ENCODE data around the gene MRPS23.

MRPS23 gene

DNA sequence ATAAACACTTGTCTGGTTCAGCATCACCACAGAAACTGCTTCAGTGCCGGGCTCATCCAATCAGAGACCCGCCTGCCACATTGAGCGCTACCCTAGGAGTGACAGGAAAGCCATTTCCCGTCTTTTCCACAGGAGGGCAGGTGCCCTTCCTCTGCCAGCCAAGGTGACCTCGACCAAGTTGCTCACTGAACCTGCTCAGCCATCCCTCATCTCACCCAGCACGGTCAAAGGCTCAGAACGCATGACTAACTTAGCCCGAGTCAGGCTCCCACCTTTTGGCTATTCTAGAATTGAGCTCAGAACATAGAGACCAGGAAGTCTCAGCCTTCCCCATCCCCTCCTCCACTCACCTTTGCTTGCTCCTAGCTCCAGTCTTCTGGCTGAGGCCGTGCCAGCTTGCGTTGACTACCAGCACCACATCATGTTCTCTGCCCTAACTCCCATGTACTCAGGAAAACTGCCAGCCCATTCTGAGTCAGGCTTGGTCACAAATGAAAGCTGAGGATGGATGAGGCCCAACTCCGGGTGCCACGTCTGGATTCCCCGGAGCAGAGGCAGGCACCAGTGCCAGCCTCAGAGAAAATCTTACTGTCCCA lies 15.6 kb downstream of the MRPS23 start:
- DNase-seq = no peak

DNA sequence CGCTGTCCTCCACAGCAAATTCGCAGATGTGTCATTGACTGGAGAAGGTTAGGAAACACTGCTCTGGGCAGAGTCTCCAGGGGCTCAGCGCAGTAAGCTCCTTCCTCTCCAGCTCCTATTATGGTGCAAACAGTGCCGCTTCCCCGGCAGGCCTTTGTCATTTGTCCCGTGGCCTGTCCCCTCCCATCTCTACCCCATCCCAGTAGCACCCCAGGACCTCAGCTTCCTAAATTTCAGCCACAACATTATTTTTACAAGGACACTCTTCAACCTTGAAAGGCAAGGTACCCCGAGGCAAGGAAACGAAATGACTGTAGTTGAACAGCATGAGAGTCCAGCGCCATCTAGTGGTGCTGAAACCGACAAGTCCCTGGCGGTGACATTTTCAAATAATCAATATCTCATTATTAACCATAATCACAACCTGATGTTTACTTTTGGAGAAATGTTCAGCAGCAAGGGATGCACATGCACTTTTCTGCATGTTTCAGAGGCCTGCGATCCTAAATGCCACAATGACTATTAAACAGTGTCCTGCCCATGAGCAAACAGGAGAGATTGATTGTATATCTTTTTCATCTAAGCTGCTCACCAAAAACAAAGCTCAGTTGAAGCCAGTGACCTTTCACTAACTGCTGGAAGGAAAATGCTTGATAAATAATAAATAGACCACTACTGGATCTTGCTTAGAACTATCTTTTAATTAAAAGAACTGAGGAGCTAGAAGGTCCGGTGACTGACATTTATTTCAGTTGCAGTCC lies 16.5 kb downstream of the MRPS23 start:
- DNase-seq = peak; percentile 69

DNA sequence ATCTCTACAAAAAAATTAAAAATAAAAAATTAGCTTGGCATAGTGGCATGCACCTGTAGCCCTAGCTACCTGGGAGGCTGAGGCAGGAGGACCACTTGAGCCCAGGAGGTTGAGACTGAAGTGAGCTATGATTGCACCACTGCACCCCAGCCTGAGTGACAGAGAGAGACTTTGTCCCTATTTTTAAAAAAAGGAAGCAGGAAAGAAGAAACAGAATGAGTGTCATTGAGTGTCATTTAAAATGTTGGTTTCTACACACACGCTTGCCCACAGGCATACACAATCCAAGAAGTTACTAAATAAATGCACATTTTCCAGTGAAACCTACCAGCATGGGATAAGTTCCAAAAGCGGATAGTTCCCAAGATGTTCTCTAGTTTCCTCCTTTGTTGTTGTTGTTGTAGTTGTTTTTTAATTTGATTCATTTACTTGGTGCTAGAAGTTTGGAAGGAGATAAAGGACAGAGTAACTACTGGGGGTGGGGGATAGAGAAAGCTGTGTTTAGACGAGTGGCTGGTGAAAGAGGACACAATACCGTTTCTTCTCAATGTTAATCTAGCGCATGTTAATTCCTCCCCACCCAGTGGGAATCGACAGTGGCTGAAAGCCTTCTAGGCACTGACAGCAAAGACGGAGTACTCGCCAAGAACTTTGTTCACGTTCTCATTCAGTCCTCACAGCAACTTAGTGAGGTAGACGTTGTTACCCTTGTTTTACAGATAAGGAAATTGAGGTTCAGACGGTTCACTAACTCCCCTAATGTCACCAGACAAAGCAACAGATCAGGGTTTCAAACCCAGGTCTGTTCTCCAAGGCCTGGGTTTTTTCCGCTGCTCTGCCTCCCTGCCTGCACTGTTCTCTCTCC lies 17.3 kb downstream of the MRPS23 start:
- DNase-seq = no peak

DNA sequence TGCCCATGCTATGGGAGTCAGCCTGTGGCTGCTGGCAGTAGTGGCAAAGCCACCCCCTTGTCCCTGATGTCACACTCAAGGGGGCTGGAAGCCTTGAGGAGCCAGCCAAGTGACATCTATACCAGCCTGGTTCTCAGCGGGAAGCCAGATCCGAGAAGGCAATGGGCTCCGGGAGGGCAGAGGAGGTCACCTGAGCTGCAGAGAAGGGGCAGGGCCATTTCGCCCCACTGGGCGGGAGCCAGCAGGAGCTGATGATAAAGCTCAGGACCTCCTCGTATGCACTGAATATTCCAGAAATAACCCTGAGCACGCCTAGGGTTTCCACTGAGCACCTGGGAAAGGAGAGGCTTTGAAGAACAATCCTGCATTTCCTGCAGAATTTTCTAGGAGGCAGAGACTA lies 19.0 kb downstream of the MRPS23 start:
- DNase-seq = no peak

DNA sequence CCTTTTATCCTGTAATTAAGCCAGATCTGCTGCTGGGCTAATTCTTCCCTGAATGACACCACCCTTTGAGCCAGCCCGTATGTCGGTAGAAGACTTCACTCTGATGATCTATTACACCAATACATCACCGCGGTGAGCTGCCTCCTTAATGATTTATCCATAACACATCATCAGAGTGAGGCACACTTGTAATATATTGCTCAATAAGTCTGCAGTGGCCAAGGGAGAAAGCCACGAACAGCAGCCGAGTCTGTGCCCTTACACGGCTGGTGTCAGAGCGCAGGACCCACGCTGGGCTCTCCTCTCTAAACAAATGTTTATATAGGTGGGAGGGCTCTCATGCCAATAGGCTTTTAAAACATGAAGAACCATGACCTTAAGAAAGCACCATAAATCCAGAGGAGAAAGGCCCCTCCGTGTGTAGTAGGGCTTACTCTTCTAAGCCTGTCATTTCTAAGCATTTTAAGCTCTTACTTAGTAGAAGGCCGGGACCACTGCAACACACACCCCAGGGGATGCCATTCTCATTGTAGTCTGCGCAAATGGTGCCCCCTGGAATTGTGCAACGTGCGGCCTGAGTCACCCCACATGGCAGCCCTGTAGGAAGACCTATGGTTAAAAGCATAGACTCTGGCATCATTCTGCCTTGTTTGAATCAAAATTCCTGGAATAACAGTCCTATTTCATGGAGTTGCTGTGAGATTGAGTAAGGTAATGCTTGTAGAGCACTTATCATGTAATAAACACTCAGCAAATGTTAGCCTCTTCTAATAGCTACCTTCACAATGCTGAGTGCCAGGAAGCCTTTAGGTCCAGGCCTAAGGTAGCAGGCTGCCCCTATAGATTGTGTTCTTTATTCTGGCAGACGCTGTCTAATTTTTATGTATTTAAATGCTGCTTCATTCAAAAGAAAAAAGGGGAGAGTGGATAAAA lies 26.1 kb downstream of the MRPS23 start:
- DNase-seq = no peak

DNA sequence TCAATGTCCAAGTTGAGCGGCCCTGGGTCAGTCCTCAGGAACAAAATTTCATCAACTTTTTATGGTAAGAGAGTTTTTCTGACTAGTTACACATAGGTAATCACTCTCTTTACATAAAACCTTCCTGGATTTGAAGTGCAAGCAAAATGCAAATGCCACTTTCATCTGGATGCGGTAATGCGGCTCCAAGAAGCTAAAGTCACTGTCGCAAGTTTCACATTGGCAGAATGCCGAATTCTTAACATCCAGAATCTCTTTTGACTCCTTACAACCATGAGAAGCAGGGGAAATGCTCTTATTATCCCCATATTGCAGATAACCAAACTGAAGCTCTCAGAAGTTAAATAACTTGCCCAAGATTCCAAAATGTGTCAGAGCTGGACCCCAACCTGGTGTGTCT lies 30.0 kb downstream of the MRPS23 start:
- no peak for DNase-seq

DNA sequence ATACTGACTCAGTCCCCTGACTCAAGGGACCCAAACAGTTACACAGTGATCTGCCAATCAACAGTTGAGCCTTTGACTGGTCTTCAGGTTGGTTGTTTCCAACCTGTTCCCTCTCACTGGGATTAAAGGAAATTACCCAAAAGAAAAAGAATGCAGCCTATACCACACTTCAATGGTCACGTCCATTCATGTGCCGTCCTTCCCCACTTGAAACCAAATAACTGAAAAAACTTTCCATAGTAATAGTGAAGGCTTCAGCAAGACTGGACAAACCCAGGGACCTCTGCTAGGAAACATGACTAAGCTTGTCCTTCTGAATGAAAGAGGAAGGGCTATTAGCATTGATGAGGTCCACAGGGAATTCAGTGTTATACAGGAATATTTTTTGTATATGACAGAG lies 30.6 kb downstream of the MRPS23 start:
- no peak for DNase-seq

DNA sequence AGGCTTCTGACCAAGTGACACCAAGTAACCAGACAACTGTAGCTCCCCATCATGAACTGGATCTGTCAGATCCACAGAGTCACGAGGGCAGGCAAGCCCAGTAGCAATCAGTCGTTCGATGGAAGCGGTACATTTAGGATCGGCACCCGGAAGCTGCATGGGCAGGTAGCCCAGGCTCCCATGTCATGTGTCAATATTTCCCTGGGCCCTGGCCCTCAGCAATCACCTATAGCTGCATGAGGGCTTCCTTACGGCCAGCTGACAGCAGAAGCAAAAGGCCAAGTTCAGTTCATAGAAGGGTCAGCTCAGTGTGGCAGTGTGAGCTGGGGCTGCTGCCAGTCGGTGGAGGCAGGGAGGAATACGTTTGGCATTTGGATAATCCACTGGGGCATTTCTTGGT lies 31.8 kb downstream of the MRPS23 start:
- no peak for DNase-seq

DNA sequence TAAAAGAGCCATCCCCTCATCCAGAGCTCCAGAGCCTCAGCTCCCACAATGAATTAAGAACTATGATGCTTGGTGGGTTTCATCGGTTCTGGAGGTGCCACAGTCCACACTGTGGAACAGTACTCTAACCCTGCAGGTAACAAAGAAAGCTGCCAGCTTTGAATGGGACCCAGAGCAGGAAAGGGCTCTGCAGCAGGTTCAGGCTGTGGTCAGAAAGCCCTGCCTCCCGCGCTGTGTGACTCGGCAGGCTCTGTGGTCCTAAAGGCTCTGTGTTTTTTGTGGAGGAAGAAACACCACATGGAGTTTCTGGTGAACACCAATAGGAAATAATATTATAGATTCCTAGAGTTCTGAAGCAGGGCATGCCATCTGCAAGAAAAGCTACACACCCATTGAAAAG lies 32.5 kb downstream of the MRPS23 start:
- DNase-seq = no peak

DNA sequence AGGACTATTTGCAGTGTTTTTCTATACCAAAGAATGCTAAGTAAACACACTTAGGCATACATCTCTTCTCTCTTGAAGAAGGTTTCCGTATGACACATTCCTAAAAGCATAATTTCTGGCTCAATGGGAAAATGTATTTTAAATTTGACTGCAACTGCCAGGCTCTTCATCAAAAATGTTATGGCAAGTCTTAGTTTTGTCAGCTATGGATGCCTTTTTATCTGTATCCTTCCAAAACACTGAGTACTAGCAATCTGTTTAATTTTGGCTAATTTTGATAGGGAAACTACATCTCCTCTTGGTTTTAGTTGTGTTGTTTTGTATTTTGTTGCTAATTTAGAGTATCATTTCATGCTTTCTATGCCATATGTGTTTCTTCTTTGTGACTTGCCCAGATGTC lies 35.4 kb downstream of the MRPS23 start:
- no peak for DNase-seq

DNA sequence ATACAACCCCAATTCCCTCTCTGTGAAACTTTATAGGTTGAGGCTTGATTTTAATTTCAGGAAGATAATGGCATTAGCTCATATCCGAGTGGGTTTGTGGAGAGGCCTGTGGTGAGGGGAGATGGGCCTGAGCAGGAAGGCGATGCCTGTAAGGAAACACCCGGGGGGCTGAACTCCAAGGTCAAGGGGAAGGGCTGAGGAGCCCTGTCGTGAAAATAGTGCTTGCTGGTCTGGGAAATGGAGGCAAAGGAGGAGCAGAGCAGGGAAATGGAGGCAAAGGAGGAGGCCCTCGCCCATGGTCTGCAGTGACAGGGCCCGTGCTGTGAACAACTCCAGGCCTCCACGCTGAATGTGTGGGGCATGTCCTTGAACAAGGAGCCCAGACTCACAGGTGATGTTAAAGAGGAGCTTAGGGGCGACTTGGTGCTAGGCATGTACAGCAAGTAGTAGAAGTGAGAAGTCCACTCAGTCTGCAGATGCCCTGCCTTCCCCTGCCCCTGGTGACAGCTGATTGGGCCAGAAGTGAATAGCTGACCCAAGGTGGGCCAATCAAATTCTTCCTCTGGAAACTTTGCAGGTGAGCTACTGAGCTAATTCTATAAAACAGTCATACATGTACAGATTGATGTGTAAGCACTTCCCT lies 38.1 kb downstream of the MRPS23 start:
- no peak for DNase-seq

DNA sequence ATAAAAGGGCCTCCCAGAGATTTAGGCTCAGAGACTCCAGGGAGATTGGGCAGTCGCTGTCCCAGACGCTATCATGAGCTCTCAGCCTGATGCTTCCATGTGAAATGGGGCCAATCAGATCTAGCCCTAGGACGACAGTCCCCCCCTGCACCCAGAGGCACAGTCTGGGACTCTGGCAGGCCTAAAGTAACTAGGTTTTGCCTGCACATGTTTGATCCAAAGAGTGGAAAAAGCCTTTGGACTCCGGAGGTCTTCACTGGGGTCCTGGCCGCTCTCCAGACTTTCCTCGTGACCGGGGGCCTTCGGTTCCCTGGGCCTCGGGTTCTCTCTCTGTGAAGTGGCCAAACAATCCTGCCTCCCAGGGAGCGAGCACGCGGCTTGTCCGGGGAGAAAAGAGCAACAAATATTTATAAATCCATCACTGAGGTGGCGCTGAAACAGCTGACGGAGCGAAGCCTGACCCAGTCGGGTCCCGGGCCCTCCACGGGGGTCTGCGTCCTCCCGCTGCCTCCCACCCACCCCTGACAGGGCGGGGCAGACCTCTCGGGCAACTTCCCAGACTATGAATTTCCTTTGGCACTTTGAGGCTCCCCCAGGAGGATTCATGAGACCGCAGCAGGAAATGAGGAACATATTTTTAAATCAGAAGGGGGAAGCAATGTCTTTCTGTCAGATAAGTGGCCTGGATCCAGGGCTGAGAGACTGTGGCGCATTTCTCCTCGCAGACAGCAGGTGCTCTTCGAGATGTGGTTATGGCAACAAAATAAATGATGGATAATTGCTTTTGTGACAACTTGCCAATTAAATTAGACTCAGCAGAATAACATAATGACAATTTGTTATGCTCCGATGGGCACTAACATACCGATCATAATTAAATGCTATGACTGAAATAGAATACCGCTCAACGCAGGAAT lies 38.9 kb downstream of the MRPS23 start:
- no peak for DNase-seq

DNA sequence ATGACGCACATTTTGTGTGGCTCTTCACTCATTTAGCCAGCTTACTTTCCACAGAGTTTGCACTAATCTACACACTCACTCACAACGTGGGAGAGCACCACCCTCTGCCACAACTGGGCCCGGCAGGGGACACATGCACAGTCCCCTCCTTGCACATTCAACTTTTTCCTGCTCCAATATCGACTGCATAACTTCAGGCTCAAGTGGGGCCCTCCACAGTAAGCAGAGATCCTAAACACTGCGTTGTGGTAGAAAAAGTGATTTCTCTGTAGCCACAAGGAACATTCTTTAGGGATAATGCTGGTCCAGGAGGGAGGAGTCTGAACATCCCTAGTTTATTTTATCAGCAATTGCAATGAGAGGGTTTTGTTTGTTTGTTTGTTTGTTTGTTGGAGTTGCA lies 40.0 kb downstream of the MRPS23 start:
- DNase-seq = no peak

DNA sequence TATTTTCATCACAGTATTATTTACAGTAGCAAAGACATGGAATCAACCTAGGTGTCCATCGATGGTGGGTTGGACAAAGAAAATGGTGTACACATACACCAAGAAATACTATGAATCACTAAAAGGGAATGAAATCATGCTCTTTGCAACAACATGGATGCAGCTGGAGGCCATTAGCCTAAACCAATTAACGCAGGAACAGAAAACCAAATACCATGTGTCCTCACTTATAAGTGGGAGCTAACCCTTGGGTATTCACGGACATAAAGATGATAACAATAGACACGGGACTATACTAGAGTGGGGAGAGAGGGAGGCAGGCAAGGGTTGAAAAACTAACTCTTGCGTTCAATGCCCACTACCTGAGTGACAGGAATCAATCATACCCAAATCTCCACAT lies 41.0 kb downstream of the MRPS23 start:
- no peak for DNase-seq

DNA sequence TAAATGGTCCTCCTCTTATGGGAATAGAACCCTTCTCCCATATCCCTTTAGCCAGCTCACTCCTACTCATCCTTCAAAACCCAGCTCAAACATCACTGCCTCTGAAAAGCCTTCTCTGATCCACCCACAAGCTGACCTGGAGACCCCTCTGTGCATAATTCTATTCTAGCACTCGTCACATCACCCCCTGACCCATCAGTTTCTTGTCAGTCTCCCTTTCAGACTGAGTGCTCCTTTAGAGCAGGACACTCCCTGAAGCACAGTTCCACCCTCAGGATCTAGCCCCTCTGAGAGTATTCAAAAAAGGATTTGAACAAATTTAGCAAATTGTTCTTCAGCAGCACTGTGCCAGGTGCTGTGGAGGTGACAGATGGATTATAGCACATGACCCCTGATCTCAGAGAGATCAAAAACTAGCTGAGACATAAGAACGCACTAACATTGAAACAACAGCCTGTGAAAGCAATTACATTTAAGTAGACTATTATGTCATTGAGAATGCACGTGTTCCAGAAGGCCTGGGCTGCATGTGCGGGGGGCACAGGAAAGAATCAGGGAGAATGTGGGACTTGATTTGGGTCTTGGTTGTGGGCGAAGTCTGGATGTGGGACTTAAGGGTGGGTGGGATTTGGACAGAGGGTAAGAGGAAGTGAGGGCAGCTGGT lies 43.5 kb downstream of the MRPS23 start:
- no peak for DNase-seq

DNA sequence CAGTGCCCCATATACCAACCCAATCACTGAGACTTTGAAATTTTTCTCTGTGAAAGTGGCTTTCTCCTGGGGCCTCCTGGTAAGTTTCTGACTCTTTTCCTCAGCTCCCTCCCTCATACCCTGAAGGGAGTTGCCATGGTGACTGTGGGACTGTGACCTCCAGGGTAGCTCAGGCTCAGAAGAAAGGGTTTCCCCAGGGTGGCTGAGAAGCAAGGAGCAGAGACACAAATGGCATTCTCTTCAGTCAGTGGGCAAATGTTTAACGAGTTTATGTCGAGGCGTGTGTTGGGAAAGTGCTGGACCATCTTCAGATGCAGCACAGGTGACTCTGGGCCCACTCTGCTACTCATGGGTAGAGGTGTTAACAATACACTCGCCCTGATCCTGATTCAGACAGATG lies 46.8 kb downstream of the MRPS23 start:
- no peak for DNase-seq

DNA sequence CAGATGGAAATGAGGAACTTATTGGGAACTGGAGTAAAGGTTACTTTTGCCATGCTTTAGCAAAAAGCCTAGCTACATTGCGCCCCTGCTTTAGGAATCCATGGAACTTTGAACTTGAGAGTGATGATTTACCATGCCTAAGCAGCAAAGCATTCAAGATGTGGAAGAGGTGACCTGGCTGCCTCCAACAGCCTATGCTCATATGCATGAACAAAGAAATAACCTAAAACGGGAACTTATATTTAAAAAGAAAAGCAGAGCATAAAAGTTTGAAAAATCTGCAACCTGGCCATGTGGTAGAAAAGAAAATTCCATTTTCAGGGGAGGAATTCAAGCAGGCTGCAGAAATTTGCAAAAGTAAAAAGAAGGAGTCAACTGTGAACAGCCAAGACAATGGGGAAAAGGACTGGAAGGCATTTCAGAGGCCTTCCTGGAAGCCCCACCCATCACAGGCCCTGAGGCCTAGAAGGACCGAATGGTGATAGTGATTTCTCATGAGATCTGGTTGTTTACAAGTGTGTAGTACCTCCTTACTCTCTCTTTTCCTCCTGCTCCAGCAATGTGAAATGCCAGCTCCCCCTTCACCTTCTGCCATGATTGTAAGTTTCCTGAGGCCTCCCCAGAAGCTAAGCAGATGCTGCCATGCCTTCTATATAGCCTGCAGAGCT lies 48.7 kb downstream of the MRPS23 start:
- DNase-seq = no peak

DNA sequence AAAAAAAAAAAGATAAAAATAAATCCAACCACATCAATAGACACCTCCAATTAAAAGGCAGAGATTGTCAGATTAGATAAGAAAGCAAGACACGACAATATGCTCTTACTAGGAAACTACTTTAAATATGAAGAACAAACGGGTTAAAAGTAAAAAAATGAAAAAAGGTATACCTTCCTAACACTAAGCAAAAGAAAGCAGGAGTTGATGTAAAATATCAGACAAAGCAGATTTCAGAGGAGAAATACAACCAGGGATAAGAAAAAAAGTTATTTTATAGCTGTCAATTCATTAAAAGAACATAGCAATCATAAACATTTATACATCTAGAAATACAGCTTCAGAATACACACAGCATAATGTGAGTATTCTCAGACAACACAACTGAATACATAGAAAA lies 55.0 kb downstream of the MRPS23 start:
- no peak for DNase-seq

DNA sequence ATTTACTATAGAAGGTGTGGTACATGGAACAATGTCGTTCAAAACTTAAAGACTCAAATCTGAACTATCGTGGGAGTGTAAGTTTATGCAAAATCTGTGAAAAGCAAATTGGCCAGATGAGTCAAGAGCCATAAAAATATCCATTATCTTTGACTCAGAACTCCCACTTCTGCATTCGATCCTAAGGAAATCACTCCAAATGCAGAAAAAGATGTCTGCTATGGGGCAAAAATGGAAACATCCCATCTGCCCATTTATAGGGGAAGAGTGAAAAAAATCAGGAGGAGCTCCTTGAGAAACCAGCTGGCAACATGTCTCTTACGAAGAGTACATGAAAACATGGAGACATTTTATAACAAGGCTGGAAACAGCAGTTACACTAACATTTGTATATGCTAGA lies 61.1 kb downstream of the MRPS23 start:
- DNase-seq = no peak

DNA sequence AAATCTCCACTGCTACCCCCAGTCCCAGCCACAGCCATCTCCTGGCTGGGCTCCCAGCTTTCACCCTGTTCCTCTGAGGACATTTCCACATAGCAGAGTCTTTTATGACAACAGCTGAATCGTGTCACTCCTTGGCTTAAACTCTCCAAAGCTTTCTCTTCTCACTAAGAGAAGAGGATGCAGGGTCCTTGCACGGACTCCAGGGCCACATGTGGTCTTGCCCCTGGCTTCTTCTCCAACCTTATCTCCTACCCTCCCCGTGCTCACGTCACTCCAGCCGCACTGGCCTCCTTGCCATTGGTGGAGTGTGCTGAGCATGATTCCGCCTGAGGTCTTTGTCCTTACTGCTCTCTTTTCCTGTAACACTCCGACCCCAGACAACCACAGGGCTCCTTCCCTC lies 64.8 kb downstream of the MRPS23 start:
- no peak for DNase-seq

Measured in CD4-positive, alpha-beta T cell treated with Interleukin-10 for 1 hour (primary cell).